HUDEP-2 (cell line): ENCODE data around the gene MARCHF2.
A peak's percentile ranks its signal among the peaks of the same experiment; 100 is the strongest.

Experiments used
- DNase-seq, 76 experiments: peaks; one replicate each; lab custom pipeline; 2025; ENCODE audit not compliant: unreplicated experiment in 76 of 76; lab: John Stamatoyannopoulos, UW

The MARCHF2 gene

GRCh38 chr19:8469613-8470368, 56.7 kb downstream of the MARCHF2 start:
- no peak for DNase-seq

DNA sequence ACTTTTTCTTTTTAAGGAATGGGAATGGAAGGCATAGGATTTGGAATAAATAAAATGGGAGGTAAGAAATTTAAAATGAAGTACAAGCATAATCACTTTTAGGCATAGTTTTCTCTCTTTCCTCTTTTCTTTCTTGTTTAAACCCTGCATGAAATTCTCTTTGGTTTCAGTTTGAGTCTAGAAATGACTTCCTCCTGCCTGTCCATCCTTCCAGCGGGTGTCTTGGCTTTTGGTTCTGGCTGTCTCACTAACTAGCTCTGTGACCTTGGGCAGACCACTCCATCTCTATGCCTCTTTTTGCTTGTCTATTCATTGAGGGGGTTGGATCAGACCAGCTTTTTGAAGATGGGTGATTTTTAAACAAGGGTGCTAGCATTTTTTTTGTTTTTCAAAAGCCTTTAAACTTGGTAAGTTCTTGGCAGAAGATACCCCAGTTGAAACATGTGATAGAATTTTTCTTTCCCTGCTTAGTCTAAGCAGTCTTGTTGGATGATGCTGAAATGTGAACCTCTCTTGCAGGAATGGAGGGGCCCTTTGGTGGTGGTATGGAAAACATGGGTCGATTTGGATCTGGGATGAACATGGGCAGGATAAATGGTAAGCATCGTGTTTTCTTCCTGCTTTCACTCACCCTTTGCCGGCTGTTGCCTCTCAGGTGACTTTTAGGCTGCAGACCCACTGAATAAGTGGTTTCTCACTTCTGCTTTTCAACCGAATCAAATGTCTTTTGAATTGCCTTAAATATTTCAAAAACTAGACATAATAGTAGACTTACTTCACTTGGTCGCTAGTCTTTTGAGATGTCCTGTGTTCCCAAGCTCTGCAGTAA, 60.8 kb downstream of the MARCHF2 start:
- DNase-seq = no peak

DNA sequence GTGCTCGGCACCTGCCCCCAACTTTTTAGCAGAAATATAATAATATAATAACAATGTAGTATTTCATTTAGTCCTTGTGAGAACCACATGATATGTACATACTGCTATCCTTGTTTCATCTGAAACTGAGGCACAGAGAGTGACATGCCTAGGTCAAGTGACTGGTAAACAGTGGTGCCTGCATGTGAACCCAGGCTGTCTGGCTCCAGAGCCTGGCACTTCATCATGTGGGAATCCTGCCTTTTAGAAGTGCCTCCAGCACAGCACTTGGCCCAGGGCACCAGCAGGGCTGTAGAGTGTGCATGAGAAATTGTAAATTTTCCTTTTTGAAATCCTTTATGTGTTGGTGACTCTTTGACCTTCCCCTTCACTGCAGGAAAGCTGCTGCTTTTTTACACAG, 61.9 kb downstream of the MARCHF2 start:
- no peak for DNase-seq

DNA sequence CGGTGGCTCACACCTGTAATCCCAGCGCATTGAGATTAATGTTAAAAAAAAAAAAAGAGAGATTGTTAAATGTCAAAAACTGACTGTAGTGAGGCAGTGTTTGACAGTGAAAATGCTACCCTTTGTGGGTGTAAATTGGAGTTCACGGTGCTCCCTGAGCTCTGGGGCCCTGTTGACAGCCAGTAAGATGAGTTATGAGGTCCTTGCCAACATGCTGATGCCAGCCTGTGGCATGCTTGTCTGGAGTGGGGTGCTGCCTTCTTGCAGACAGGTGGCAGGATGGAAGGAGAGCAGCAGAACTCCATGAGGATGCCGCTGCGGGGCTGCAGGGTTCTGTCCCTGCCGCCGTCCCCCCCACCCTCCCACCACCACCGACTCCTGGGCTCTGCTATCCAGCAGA, 63.4 kb downstream of the MARCHF2 start:
- no peak for DNase-seq

GRCh38 chr19:8477889-8478288, 64.8 kb downstream of the MARCHF2 start:
- no peak for DNase-seq

GRCh38 chr19:8478598-8478997, 65.5 kb downstream of the MARCHF2 start:
- no peak for DNase-seq

DNA sequence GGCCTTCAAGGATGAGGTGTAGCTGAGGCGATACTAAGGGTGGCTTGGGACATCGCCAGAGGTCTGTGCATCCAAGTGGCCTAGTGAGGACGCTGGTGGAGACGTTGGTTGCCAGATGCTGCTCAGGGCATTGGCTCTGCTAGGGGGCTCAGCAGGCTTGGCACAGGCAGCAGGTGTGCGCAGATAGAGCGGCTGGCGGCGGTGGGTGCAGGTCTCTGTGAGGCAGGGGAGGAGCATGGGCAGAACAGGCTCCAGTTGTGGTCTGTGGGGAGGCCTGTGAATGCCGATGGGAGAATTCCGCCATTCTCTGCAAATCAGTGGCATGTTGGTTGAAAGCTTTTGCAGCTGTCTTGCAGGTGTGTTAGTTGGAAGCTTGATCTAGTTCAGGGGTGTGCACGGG, 68.1 kb downstream of the MARCHF2 start:
- DNase-seq = no peak

GRCh38 chr19:8481616-8482015, 68.5 kb downstream of the MARCHF2 start:
- DNase-seq = no peak

- DNase-seq = no peak
These were observed 69.6 kb downstream of the MARCHF2 start for GRCh38 chr19:8482696-8483095.

DNA sequence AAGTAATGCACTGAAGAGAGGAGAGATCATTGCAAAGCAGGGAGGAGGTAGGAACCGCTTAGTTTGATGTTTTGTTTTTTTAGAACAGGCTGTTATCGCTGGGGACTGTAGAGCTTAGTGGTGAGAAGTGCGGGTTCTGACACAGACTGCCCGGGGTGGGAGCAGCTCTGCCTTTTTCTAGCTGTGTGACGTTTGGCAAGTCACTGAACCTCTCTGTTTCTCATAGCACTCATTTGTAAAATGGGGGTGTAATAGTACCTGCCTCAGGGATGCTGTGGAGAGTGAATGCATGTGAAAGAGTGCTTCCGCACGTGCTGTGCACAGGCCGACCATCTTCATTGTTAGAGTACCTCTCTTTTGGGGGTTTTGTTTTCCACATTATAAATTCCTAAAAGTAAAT, 70.1 kb downstream of the MARCHF2 start:
- no peak for DNase-seq

GRCh38 chr19:8484331-8484894, 71.3 kb downstream of the MARCHF2 start:
- peak in 30 of 76 experiments; percentile 8 to 52 (median 30) for DNase-seq

GRCh38 chr19:8485561-8486371, 72.7 kb downstream of the MARCHF2 start:
- no peak for DNase-seq

DNA sequence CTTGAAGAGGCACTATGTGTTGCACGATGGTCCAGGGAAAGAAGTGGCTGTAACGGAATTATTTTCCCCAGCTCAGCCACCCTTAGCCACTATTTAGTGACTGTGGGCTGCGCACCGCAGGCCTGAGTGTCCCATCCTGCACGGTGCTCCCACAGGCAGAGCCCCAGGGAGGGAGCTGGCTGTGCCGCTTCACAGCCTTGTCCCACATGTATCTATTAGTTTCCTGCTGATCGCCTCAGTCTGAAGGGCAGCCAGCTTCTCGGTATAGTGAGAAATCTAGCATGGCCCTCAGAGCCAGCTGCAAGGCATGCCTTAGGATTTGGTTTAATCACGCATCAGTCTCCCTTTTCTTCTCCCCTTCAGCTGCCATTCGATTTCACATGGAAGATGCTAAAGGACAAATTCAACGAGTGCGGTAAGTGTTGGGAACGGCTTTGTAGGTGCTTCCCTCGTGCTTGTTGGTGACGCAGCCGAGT, 73.6 kb downstream of the MARCHF2 start:
- no peak for DNase-seq

DNA sequence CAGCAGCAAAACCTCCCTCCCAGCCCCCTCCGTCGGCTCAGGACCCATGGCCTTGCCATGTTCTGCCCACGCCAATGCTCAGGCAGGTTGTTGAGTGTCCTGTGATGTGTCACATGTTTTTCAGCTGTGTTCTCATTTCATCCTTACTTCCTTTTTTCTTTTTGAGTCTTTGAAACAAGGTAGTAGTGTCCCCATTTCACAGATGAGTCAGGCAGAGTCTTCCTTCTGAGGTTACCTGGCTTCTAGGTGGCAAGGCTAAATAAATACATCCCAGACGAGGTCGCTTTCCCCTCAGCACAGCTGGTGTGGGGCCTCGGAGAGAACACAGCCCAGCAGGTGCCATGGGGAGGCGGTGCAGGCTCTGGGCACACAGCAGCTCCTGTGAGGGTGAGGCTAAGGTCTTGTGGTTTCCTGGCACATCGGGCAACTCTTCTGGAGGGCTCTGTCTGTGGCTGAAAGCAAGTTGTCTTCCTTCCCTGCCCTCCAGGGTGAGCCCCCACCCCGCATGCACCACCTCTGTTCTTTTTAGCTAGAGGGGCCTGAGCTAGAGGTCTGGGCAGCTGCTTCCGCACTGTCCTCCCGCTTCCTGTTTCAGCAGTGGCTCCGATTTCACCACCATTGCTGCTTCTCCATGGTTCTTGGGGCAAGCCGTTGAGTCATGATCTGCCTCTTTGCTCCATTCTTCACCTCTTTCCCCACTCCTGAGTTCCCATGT, 74.2 kb downstream of the MARCHF2 start:
- no peak for DNase-seq

DNA sequence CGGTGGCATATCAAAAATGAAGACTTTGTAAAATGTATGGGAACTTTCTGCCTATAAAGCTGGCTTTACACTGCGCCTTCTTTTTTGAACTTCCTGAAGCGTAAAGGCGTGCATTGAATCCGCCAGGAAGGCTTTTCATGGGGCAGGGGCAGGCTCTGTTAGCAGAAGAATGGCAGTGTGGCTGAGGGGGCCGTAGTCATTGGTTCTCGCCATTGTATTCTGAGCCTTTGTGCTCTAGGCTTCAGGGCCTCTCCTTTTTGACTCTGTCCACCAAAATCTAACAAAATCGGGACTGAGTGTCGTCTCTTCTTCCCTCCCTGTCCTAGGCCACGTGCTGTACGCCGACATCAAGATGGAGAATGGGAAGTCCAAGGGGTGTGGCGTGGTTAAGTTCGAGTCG, 75.3 kb downstream of the MARCHF2 start:
- no peak for DNase-seq
